Muscle layer of colon (tissue), 2 donors: ENCODE measurements around the gene GATA2.

Source experiments
- H3K27ac ChIP-seq: one replicate; pipeline ENCODE4 v1.7.0; 2013; ENCODE audit warnings: low read depth, mild to moderate bottlenecking, low read length, moderate library complexity
- H3K27me3 ChIP-seq, 2 donors: one replicate each; pipeline ENCODE4 v1.7.0; 2013; ENCODE audit warnings: low read length in 2 of 2, mild to moderate bottlenecking in 2 of 2; ENCODE audit not compliant: insufficient read depth in 2 of 2, control insufficient read depth in 1 of 2
- H3K36me3 ChIP-seq: one replicate; pipeline ENCODE4 v1.7.0; 2013; ENCODE audit warnings: mild to moderate bottlenecking, low read length; ENCODE audit not compliant: insufficient read depth
- H3K4me1 ChIP-seq: one replicate; pipeline ENCODE4 v1.7.0; 2013; ENCODE audit warnings: mild to moderate bottlenecking, low read length; ENCODE audit not compliant: insufficient read depth
- H3K4me3 ChIP-seq, 2 donors: one replicate each; pipeline ENCODE4 v1.7.0; 2013; ENCODE audit warnings: low read length in 2 of 2, low read depth in 1 of 2, mild to moderate bottlenecking in 1 of 2, moderate library complexity in 1 of 2
- H3K9ac ChIP-seq: one replicate; pipeline ENCODE4 v1.7.0; 2013; ENCODE audit warnings: low read length
- H3K9me3 ChIP-seq: one replicate; pipeline ENCODE4 v1.7.0; 2013; ENCODE audit warnings: mild to moderate bottlenecking, low read length
- donor health status: abdominal sarcoma.
- donor health status: Adenocarcinoma of cecum.

Gene GATA2

GRCh38 chr3:128478576-128479506 lies 14.2 kb downstream of the GATA2 start:
- H3K4me1 ChIP-seq, result peaks cover 7% of the 10 kb centered on the region
- H3K9me3 ChIP-seq, result no peaks in the 10 kb centered on the region
- H3K36me3 ChIP-seq, result no peaks in the 10 kb centered on the region
- no peak overlapping the region for H3K4me3 ChIP-seq
- peaks cover 26 to 53% of the 10 kb centered on the region in 2 donors for H3K27me3 ChIP-seq
- H3K9ac ChIP-seq, result no peak overlapping the region
- no peak overlapping the region for H3K27ac ChIP-seq

- Histone ChIP-seq H3K27ac (no peak overlapping the region), H3K36me3 (no peaks in the 10 kb centered on the region), H3K9ac (no peak overlapping the region), H3K4me3 (no peak overlapping the region), H3K9me3 (no peaks in the 10 kb centered on the region), H3K27me3 (peaks cover 5 to 31% of the 10 kb centered on the region in 2 donors), H3K4me1 (no peaks in the 10 kb centered on the region)
Observed at GRCh38 chr3:128476659-128477058, 16.3 kb downstream of the GATA2 start.

- Histone ChIP-seq H3K9me3 (no peaks in the 10 kb centered on the region), H3K9ac (no peak overlapping the region), H3K36me3 (no peaks in the 10 kb centered on the region), H3K4me3 (no peak overlapping the region), H3K27me3 (peaks cover under 1 to 18% of the 10 kb centered on the region in 2 donors), H3K4me1 (no peaks in the 10 kb centered on the region), H3K27ac (no peak overlapping the region)
Observed at GRCh38 chr3:128475355-128475754, 17.6 kb downstream of the GATA2 start.

- H3K27ac ChIP-seq, result no peak overlapping the region
- H3K27me3 ChIP-seq, result peaks cover 0 to 5% of the 10 kb centered on the region in 2 donors
- H3K36me3 ChIP-seq, result no peaks in the 10 kb centered on the region
- no peak overlapping the region for H3K4me3 ChIP-seq
- H3K9me3 ChIP-seq, result no peaks in the 10 kb centered on the region
- H3K9ac ChIP-seq, result no peak overlapping the region
- H3K4me1 ChIP-seq, result no peaks in the 10 kb centered on the region
Observed at GRCh38 chr3:128473737-128474136, 19.3 kb downstream of the GATA2 start.

- Histone ChIP-seq H3K27me3 (peaks cover 0 to 5% of the 10 kb centered on the region in 2 donors), H3K27ac (no peak overlapping the region), H3K36me3 (no peaks in the 10 kb centered on the region), H3K4me1 (no peaks in the 10 kb centered on the region), H3K4me3 (no peak overlapping the region), H3K9me3 (no peaks in the 10 kb centered on the region), H3K9ac (no peak overlapping the region)
Observed at GRCh38 chr3:128473180-128473519, 19.9 kb downstream of the GATA2 start.

GRCh38 chr3:128472449-128473179 lies 20.4 kb downstream of the GATA2 start:
- Histone ChIP-seq H3K4me1 (no peaks in the 10 kb centered on the region), H3K4me3 (no peak overlapping the region), H3K27me3 (peaks cover 0 to 10% of the 10 kb centered on the region in 2 donors), H3K27ac (no peak overlapping the region), H3K9ac (no peak overlapping the region), H3K9me3 (no peaks in the 10 kb centered on the region), H3K36me3 (no peaks in the 10 kb centered on the region)

- H3K4me3 ChIP-seq, result no peak overlapping the region
- H3K9me3 ChIP-seq, result no peaks in the 10 kb centered on the region
- H3K27me3 ChIP-seq, result peaks cover 0 to 9% of the 10 kb centered on the region in 2 donors
- no peak overlapping the region for H3K9ac ChIP-seq
- H3K4me1 ChIP-seq, result no peaks in the 10 kb centered on the region
- H3K27ac ChIP-seq, result no peak overlapping the region
- H3K36me3 ChIP-seq, result no peaks in the 10 kb centered on the region
Observed at GRCh38 chr3:128471720-128472119, 21.3 kb downstream of the GATA2 start.

GRCh38 chr3:128471110-128471509 lies 21.9 kb downstream of the GATA2 start:
- Histone ChIP-seq H3K4me1 (no peaks in the 10 kb centered on the region), H3K27me3 (peaks cover 0 to 9% of the 10 kb centered on the region in 2 donors), H3K27ac (no peak overlapping the region)

GRCh38 chr3:128470134-128470899 lies 22.7 kb downstream of the GATA2 start:
- peaks cover 0 to 9% of the 10 kb centered on the region in 2 donors for H3K27me3 ChIP-seq

More at GRCh38 chr3:128471110-128471509, 21.9 kb downstream of the GATA2 start:
- Histone ChIP-seq H3K9ac (no peak overlapping the region), H3K4me3 (no peak overlapping the region), H3K36me3 (no peaks in the 10 kb centered on the region), H3K9me3 (no peaks in the 10 kb centered on the region)

GRCh38 chr3:128469556-128469955 lies 23.4 kb downstream of the GATA2 start:
- Histone ChIP-seq H3K9me3 (no peaks in the 10 kb centered on the region), H3K27me3 (peaks cover 0 to 9% of the 10 kb centered on the region in 2 donors), H3K36me3 (no peaks in the 10 kb centered on the region), H3K4me3 (no peak overlapping the region), H3K4me1 (no peaks in the 10 kb centered on the region), H3K27ac (no peak overlapping the region), H3K9ac (no peak overlapping the region)

More at GRCh38 chr3:128470134-128470899, 22.7 kb downstream of the GATA2 start:
- H3K4me3 ChIP-seq, result no peak overlapping the region
- no peaks in the 10 kb centered on the region for H3K36me3 ChIP-seq
- H3K27ac ChIP-seq, result no peak overlapping the region
- H3K4me1 ChIP-seq, result no peaks in the 10 kb centered on the region
- no peak overlapping the region for H3K9ac ChIP-seq
- no peaks in the 10 kb centered on the region for H3K9me3 ChIP-seq
